C4-2B (cell line): ENCODE measurements around the gene SEC22A.

Experiments used
- ZFX ChIP-seq: fragments of 450-650 bp; IDR thresholded peaks from 2 replicates; pipeline ENCODE4 v1.6.1; 2017
- TF ChIP-seq, protein P1 (sequence below): fragments of 450-650 bp; conservative IDR thresholded peaks from 2 replicates; pipeline ENCODE4 v1.5.1; 2017; ENCODE audit warnings: mild to moderate bottlenecking

DNA sequence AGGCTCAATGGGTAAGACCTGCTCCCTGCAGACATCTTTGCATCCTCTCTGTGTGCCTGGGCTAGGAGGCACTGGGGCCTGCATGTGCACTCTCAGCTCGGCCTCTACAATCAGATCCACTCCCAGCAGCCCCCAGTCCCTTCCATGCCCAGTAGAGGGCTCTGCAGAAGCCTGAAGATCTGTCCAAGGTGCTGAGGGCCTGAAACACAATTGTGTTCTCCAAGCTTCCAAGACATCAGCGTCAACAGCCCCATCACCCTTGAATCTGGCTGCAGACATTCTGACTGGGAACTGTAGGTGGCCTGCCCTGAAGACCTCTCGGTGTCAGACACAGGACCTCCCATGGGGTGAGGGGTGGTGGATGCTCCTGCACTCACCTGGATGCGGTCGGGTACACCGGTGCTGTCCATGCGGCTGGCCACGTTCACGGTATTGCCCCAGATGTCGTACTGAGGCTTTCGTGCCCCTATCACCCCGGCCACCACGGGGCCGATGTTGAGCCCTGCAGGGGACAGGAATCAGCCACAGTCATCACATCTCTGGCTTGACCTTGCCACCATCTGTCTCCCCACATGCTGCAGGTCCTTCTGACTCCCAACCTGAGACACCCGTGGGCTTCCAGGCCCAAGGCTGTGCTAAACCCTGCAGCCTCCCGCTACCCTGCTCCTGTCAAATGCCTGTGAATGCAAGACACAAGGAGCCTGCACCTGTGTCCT lies 84.7 kb downstream of the SEC22A start:
- TF ChIP-seq, protein P1, sequence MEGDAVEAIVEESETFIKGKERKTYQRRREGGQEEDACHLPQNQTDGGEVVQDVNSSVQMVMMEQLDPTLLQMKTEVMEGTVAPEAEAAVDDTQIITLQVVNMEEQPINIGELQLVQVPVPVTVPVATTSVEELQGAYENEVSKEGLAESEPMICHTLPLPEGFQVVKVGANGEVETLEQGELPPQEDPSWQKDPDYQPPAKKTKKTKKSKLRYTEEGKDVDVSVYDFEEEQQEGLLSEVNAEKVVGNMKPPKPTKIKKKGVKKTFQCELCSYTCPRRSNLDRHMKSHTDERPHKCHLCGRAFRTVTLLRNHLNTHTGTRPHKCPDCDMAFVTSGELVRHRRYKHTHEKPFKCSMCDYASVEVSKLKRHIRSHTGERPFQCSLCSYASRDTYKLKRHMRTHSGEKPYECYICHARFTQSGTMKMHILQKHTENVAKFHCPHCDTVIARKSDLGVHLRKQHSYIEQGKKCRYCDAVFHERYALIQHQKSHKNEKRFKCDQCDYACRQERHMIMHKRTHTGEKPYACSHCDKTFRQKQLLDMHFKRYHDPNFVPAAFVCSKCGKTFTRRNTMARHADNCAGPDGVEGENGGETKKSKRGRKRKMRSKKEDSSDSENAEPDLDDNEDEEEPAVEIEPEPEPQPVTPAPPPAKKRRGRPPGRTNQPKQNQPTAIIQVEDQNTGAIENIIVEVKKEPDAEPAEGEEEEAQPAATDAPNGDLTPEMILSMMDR: peak; percentile 98
- TF ChIP-seq ZFX: no peak
